Stimulated activated naive CD4-positive, alpha-beta T cell treated with Interleukin-2 at 50 U/mL for 16 hours (primary cell): ENCODE data around the gene NRL.
A peak's percentile ranks its signal among the peaks of the same experiment; 100 is the strongest.

Source experiments
- DNase-seq: peaks from one replicate; lab custom pipeline; 2025; lab: John Stamatoyannopoulos, UW

The NRL gene

DNA sequence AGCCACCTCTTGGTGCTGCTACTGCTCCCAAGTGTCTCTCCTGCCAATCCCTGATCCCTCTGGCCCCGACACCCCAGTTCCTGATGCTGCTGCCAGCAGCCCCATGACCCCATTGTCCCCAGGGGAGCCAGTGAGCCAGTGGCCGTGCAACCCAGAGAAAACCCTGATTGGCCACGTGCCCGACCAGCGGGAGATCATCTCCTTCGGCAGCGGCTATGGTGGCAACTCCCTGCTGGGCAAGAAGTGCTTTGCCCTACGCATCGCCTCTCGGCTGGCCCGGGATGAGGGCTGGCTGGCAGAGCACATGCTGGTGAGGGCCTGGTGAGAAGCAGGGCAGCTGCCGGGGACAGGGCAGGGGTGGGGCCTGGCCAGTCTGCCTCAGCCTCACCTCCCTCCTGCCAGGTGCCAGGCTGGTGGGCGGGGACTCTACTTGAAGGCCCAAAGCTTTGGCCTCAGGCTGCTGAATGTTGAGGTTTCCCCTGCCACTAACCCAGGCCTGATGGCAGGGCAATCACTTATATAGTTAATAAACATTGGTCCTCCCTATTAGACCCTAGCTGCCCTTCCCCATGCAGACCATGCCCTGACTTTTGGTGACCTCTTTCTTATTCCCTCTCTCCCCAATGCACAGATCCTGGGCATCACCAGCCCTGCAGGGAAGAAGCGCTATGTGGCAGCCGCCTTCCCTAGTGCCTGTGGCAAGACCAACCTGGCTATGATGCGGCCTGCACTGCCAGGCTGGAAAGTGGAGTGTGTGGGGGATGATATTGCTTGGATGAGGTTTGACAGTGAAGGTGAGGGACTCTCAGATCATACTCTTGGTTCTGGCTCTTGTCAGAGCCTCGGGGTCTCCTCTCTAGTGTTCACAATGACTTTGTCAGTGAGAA is 15.6 kb downstream of the NRL start:
- DNase-seq = no peak

DNA sequence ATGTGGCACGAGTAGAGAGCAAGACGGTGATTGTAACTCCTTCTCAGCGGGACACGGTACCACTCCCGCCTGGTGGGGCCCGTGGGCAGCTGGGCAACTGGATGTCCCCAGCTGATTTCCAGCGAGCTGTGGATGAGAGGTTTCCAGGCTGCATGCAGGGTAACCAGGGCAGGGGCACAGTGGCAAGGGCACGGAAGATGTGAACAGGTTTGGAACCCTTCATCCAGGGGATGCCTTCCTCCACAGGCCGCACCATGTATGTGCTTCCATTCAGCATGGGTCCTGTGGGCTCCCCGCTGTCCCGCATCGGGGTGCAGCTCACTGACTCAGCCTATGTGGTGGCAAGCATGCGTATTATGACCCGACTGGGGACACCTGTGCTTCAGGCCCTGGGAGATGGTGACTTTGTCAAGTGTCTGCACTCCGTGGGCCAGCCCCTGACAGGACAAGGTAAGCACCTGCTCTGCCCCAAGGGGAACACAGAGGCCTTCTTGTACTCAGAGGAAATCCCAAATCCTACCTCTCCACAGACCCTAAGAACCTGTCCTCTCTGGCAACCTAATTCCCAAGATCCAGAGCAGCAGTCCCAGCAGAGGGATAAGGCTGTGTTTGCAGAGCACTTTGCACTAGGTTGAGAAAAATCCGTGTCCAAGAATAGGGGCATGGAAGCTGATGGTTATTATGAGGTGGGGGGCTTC is 16.4 kb downstream of the NRL start:
- no peak for DNase-seq

DNA sequence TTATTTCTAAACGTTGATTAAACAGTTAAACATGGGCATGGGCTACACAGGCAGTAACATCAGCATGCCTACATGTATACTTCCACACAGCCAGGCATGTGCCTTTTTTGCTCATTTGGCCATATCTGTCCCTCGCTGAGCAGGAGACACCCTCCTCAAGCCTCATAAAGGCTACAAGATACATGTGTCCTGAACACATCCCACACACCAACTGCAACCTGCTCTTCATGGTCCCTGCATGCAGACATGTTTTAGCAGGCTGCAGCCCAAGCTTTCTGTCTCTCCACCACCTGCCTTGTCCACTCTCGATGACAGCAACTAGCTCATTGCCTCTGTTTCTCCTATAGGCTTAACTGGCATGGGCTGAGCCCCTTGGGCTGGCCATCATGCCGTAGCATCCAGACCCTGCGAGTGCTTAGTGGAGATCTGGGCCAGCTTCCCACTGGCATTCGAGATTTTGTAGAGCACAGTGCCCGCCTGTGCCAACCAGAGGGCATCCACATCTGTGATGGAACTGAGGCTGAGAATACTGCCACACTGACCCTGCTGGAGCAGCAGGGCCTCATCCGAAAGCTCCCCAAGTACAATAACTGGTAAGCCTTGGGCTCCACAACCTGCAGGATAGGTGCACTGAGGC is 18.1 kb downstream of the NRL start:
- no peak for DNase-seq

DNA sequence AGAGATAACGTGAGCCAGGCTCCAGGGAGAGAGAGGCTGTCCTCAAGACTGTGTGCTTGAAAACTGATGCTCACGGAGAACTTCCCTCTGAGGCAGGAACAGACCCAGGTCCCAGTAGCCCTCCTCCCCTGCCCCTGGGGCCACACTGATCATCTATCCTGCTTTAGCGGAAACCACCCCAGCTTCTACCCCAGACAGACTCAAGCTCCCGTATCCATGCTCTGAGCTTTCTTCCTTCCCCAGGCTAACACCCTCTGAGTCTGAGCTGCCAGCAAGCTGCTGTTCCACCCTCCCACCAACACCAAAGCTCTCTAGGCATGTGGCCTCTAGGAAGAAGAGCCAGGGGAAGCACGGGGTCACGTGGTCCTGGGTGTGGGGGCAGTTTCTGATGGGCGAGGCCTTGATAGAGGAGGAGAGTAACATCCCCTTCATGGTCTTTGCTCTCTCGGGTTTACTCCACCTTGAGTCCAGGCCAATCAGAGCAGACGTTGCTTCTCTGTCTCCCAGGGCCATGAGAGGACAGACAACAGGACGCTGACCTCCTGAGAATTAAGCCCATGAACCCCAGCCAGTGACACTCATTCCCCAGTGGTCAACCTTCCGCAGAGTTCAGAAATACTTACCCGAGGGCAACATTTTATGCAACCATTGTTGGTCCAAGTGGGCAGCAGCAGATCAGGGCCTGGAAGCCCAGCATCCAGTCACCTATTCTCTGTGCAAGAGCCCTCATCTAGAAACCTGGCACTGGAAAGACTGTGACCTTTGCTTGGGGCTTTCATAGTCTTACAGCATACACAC is 19.3 kb downstream of the NRL start:
- peak; percentile 64 for DNase-seq

DNA sequence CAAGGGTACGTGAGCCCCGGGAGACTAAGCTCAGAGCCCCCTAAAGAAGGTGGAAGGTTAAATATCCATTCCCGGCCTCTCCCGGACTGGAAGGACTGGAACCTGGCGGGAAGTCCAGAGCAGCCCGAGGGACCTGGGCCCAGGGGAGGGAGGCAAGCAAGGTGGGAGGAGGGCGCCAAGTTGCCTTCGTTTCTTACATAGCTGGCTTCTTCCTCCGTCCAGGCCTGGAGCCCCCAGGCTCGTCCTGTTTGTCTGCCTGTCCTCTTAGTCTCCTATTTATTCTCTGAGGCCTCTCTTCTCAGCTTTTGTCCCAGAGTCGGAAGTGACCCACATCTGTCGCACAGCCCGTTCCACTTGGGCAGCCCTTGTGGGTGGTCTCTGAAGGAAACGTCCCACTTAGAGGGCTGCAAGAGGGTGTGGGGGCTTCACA is 19.9 kb downstream of the NRL start:
- no peak for DNase-seq

DNA sequence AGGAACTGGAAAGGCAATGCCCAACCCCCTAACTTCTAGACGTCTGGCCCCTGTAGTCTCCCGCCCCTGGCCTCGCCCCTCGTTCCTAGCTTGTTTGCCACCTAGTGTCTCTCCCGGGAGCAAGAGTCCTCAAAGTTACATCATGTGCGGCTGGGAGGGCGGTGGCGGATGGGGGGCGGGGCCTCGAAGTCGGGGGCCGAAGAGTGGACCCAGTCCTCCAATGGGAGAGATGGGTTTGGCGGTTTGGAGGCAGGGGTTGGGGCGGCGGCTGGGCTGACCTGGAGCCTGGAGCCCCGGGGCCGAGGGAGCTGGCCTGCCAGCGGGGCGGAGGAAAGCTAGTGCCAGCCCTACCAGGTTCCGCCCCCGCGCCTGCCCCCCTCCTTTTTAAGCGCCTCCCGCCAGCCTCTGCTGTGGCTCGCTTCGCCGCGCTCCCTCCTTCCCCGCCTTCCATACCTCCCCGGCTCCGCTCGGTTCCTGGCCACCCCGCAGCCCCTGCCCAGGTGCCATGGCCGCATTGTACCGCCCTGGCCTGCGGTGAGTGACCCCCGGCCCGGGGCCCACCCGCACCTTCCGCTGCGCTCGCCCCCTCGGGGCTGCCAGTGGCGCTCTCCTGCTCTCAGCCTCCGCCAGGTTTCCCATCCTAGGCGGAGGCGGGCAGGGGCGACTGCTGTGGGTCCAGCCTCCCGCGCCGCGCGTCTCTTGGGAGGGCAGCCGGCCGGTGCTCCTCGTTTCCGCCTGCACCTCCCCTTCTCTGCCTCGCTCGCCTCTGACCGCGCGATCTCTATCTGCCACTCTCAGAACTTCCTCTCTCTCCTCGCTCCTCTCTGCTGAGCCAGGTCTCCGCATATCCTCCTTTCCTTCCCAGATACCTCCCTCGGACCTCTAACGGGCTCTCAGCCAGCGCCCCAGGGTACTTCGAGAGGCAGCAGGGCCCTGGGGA is 20.6 kb downstream of the NRL start, which contains the start of gene PCK2:
TSS of gene PCK2 (plus strand) at position 411 of the 940 bp plus-strand sequence. CDS start at position 506, 95 bp downstream.
- DNase-seq = peak; percentile 92

DNA sequence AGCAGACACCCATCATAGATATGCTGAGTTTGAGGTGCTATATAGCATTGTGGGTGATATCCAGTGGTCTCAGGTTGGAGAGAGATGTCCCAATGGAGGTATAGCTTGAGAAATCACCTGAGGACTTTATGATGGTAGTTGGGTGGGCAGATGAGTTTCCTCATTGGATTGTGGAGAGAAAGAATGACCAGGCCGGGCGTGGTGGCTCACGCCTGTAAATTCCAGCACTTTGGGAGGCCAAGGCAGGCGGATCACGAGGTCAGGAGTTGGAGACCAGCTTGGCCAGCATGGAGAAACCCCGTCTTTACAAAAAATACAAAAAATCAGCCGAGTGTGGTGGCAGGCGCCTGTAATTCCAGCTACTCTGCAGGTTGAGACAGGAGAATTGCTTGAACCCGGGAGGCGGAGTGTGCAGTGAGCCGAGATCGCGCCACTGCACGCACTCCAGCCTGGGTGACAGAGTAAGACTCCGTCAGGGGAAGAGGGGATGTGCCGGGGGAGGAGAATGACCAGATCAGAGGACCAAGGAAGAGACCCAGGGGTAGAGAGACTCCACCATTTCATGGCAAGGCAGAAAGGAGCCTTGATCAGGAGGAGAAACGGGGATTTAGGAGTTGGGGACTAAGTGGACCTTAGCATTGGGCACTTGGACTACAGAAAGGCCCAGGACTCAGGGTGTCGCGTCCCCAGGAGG is 21.4 kb downstream of the NRL start:
- DNase-seq = no peak

DNA sequence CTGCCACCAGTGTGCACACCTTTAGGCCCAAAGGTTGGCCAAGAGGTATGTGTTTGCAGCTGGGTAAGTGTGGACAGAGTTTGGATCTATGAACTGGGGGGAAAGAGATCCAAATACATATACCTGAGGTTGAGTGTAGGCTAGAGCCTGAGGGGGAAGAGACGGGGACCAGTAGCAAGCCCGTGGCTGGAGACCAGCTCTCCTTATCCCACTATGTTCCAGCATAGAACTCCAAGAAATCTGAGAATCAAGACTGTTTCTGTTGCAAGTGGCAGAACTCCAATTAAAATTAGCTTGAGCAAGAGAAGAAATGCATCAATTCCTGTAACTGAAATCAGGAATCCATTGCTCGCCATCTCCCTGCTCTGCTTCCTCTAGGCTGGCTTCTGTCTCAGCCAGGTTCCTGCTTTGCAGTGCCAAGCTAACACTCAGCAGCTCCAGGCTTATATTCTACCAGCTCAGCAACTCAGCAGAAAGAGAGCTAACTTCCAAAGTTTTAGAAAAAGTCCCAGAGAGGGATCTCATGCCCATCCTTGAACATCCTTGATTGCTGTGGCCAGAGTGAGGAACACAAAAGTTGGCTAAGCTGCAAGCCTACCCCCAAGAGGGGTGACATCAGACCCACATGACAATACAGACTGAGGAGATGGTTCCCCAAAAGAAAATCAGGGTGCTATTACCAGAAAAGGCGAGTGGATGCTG is 22.1 kb downstream of the NRL start:
- DNase-seq = no peak

DNA sequence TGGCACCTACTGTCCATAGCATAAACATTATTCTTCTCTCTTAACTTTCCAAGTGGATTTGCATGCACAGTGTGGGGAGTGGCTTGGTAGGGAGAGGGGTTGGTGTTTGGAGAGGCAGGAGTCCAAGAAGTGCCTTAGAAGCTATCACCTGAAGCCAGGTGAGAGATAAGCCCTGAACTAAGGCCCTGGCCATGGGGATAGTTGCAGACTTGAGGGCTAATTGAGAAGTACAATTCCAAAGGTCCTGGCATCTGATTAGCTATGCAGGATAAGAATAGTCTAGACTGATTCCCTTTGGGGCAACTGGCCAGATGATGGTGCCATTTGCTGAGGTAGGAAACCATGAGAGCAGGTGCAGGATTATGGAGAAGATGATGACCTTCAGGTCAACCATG is 22.6 kb downstream of the NRL start:
- no peak for DNase-seq

DNA sequence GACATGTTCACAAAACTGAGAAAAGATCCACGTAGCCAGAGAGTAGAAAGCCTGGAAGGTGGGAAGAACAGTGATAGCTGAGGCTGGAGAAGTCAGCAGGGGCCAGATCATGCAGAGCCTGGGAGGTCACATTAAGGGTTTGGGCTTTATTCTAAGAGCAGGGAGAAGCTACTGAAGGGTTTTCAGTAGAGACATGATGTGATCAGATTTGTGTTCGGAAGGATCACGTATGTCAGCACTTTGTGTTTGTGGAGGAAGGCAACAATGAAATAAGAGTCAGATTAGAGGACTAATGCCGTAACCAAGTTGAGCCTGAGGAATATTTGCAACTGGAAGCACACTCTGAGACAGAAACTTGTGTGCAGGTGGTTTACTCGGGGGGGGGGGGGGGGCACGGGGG is 24.9 kb downstream of the NRL start:
- DNase-seq = no peak

DNA sequence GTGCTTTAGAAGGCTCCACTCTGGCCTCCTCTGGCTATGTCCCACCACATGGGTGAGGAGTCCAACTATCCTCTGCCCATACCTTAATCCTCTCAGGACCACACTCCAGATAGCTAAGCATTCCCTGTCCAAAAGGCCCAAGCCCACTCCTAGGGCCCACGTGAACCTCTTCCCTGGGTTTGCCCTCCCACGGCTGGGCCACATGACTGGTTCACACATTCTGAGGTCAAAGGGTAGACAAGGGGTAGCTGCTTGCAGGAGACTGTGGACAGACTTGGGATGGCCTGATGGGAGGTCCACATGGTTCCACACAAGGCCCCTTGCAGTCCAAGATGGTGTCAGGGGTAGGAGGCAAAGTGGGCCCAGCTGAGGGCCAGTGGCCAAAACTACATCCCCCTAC is 26.7 kb downstream of the NRL start:
- DNase-seq = no peak

DNA sequence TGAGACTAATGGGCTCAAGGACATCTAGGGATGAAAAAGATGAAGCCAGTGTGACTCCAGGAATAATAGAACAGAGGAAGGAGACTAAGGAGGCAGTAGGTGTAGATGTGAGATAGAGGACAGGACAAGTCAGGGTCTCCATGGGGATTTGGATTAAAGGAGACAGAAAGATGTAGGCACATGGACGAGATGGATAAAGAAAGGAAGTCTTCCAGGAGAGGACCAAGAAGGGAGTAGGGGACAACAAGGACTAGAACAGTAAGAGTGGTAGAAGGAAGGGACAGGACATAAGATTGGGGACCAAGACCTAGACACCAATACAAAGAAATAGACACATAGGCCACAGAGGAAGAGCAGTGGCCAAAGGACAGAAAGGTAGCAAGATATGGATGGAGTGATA is 27.7 kb downstream of the NRL start:
- no peak for DNase-seq

DNA sequence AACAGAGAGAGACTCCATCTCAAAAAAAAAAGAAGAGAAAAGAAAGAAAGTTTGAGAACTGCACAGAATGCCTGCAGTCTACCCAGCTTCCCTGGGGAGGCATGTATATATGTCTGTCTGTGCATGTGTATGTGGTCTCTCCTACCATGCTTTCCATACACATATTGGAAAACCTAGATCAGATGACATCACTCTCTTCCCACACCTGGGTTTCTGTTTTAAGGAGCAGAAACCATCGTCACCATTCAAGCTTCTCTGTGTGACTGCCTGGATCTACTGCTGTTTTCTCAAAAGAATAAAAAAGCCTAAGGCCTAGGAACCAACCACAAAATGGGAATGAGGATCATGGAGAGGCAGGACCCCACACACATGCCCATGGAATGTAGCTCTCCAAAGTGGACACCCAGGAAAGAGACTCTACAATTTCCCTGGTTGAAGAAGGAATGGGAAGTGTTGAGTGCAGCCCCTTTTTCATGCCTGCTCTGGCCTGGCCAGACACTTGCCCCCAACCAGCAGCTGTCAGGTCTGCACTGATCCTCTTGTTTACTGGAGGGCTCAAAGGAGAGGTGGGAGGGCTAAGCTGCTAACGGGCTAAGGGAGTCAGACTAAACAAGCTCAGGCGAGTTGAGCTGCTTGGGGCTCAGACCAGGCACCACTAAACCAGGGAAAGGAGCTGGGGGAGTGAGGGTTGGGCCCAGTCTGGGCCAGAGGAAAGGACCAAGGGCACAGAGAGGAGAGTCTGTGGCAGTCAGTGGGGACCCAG is 28.4 kb downstream of the NRL start:
- no peak for DNase-seq

DNA sequence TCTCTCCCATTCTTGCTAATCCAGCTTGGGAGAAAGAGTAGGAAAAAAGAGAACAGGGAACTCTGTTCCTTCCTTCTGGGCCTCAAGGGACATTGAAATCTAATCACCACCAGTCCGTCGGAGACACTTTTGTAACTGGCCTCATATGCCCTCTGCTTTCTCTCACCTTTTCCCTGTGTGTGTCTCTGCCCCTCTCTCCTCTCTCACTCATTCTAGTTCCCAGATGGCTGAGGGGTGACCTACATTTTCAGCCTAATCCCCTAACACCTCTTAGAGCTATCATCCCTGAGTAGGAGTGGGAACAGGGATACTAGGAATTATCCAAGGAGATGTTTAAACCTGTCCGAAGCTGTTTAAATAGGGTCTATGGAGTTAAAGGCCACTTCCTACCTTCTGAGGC is 29.5 kb downstream of the NRL start:
- DNase-seq = no peak

DNA sequence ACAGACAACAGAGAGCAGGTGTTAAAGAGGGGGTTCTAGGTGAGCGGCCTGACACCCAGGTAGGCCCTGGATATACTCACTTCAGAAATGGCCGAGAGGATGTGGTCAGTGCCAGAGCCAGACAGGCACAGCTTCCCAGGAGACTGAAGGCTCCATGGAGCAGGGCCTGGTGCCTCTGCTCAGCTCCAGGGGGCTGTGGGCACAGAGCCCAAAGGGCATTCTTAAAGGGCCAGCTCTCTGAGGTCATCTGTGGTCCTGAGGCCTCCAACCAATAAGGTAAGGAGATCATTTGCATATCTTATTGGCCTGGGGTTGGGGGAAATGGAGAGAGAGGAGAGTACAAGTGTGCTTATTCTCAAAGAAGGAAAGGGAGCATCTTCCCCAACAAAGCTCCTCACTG is 30.3 kb downstream of the NRL start:
- DNase-seq = no peak

DNA sequence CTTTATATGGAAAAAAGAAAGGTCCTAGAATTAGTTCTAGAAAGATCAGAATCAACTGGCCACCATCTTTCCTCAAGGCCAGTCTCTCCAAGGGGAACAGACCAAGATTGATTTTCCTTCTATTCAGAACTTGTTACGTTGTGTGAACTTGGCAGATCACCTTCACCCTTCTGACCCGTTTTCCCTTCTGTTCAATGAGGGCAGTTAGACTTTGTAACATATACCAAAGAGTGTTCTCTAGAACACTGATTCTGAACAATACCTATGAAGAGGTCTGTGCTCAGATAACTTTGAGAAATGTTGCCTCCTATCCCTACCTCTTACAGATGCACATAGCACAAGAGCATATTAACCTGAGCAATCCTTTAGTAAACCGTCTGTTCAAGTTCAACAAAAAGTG is 31.3 kb downstream of the NRL start:
- DNase-seq = no peak

DNA sequence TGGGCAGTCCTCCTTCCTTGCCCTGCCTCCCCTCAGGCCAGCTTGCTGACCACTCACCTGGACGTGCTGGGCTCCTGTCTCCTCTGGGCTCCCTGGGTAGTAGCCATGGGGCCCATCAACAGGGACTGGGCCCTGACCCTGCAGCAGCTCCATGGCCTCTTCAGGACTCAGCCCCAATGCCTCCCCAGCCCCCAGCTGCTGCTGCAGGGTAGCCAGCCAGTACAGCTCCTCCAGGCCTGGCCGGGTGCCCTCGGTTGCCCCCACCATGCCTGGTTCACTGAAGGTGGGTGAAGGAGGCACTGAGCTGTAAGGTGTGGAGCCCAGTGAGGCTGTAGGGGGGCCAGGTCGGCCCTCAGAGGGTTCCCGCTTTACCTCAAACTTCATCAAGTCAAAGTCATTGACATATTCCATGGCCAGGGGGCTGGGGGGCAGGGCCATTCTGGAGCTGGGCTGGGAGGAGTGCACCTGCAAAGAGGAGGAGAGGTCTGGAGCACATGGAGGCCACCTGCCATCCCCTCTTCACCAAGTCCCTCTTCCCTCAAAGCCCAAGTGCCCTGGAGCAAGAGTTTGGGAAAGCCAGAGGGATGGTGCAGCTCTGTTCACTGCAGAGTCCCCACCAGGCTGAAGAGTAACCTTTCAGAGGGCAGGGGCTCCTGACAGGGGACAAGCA is 32.2 kb downstream of the NRL start:
- no peak for DNase-seq

DNA sequence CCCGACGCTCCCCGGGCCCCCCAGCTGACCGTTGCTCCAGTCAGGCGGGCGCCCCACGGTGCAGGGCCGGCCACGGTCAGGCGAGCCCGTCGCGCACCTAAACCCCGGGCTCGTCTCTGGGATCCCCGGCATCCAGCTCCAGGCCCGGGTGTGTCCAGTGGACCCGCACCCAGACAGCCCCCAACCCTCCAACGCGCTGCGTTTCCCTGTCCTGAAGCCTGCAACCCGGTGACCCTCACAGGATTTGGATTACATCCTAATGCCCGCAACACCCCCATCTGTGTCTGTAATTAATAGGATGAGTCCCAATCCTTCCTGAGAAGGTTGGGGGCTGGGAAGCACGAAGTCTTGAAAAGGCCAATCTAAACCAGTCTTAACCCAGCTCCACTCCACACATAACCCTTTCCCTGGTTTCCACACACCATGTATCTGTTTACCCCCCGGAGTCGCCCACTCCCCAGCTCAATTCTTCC is 33.0 kb downstream of the NRL start:
- DNase-seq = no peak
